Endothelial cell of umbilical vein (primary cell): Measurements from ENCODE around the gene MCM9. TPM values are rescaled to one million over a fixed set of nuclear protein-coding genes. Genes with fewer than 3 reads are reported as not detected.

Source experiments
- BruUV-seq: library from RNA; stranded (reverse); fragments of 400-500 nt; replicated peaks from 2 replicates; lab custom pipeline; 2021; lab: Mats Ljungman, UMichigan
- CTCF ChIA-PET: fragments of 300-600, 350-600 bp; sonication (Branson Sonifier 250); formaldehyde crosslinking; loops from one replicate; lab custom pipeline; 2021; ENCODE audit warnings: antibody characterized with exemption, inconsistent platforms; lab: Charles Lee
- POLR2A ChIA-PET: fragments of 300-600, 350-600 bp; sonication (Branson Sonifier 250); formaldehyde crosslinking; loops from one replicate; lab custom pipeline; 2021; ENCODE audit warnings: antibody characterized with exemption, inconsistent platforms; lab: Charles Lee
- DNase-seq: peaks from one replicate; pipeline ENCODE4 v3.0.0-alpha.2; 2011; ENCODE audit warnings: low read depth, low spot score
- FAIRE-seq: peaks from 2 replicates; lab custom pipeline; 2011; peaks lifted over from hg19 to GRCh38; lab: Jason Lieb, UNC
- H2AFZ ChIP-seq: 2 replicates; pipeline ENCODE4 v1.6.0; 2012; ENCODE audit warnings: low read depth, low read length, control low read depth, inconsistent platforms
- H3K27ac ChIP-seq: 2 replicates; pipeline ENCODE4 v1.5.1; 2011; ENCODE audit warnings: low read depth, mild to moderate bottlenecking, control low read depth, low read length, moderate library complexity; ENCODE audit not compliant: insufficient read depth
- H3K27me3 ChIP-seq, 2 experiments: 2 replicates each; pipeline versions ENCODE4 v1.6.0 to v1.6.1; 2011; ENCODE audit warnings: low read length in 2 of 2, mixed read lengths in 1 of 2; ENCODE audit not compliant: control insufficient read depth in 2 of 2, insufficient read depth in 2 of 2
- H3K36me3 ChIP-seq, 2 experiments: 2 replicates in 1 of 2; 3 replicates in 1 of 2; pipeline ENCODE4 v1.5.1; 2011; ENCODE audit warnings: low read length in 2 of 2, mild to moderate bottlenecking in 1 of 2, moderate library complexity in 1 of 2; ENCODE audit not compliant: control insufficient read depth in 2 of 2, insufficient read depth in 2 of 2; ENCODE audit errors: extremely low read depth in 1 of 2
- H3K4me1 ChIP-seq: 3 replicates; pipeline ENCODE4 v1.5.1; 2011; ENCODE audit warnings: mild to moderate bottlenecking, low read length; ENCODE audit not compliant: control insufficient read depth, insufficient read depth; ENCODE audit errors: extremely low read depth
- H3K4me2 ChIP-seq: 2 replicates; pipeline ENCODE4 v1.6.1; 2011; ENCODE audit warnings: low read length, control low read depth, mixed read lengths; ENCODE audit not compliant: insufficient read depth
- H3K4me3 ChIP-seq, 3 experiments: fragments of 200-600 bp in 1 of 3; sonication (generic), shearing (Covaris generic) in 1 of 3; replicated peaks in 1 of 3; 2 replicates each; pipeline ENCODE4 v1.5.1; 2011 to 2016; ENCODE audit warnings: control low read depth in 3 of 3, low read length in 3 of 3, mild to moderate bottlenecking in 2 of 3, inconsistent platforms in 1 of 3, low read depth in 1 of 3, moderate library complexity in 1 of 3; ENCODE audit not compliant: insufficient read depth in 1 of 3
- H3K79me2 ChIP-seq: 2 replicates; pipeline ENCODE4 v1.6.0; 2012; ENCODE audit warnings: low read length, inconsistent platforms; ENCODE audit not compliant: control insufficient read depth, insufficient read depth
- H3K9ac ChIP-seq: replicated peaks from 2 replicates; pipeline ENCODE3; 2011; ENCODE audit warnings: low read length, control low read depth; ENCODE audit not compliant: insufficient read depth; ENCODE audit errors: extremely low read depth
- H3K9me1 ChIP-seq: replicated peaks from 3 replicates; pipeline ENCODE4 v1.6.0; 2011; ENCODE audit warnings: mild to moderate bottlenecking, low read length; ENCODE audit not compliant: control insufficient read depth, insufficient read depth; ENCODE audit errors: extremely low read depth
- H3K9me3 ChIP-seq: replicated peaks from 2 replicates; pipeline ENCODE4 v1.5.1; 2012; ENCODE audit warnings: low read length, inconsistent platforms; ENCODE audit not compliant: control insufficient read depth, insufficient read depth
- H4K20me1 ChIP-seq: replicated peaks from 2 replicates; pipeline ENCODE3; 2011; ENCODE audit warnings: mild to moderate bottlenecking, low read length; ENCODE audit not compliant: control insufficient read depth, insufficient read depth; ENCODE audit errors: extremely low read depth
- EZH2 ChIP-seq: IDR thresholded peaks from 2 replicates; pipeline ENCODE4 v1.6.1; 2012; ENCODE audit warnings: borderline replicate concordance, low read depth, mild to moderate bottlenecking, moderate library complexity, low read length, inconsistent platforms; ENCODE audit not compliant: severe bottlenecking
- FOS ChIP-seq: IDR thresholded peaks from 2 replicates; pipeline ENCODE4 v1.6.1; 2011; ENCODE audit warnings: mild to moderate bottlenecking, low read length, moderate library complexity, borderline replicate concordance; ENCODE audit not compliant: insufficient read depth
- GATA2 ChIP-seq: IDR thresholded peaks from 2 replicates; pipeline ENCODE4 v1.7.0; 2011; ENCODE audit warnings: low read depth, mild to moderate bottlenecking, moderate library complexity, mixed read lengths, low read length; ENCODE audit not compliant: insufficient read length, insufficient read depth
- JUN ChIP-seq: IDR thresholded peaks from 2 replicates; pipeline ENCODE4 v1.6.1; 2011; ENCODE audit warnings: borderline replicate concordance, low read depth; ENCODE audit not compliant: insufficient read length, insufficient read depth
- MYC ChIP-seq: IDR thresholded peaks from one replicate; pipeline ENCODE4 v1.6.1; 2011; ENCODE audit warnings: mild to moderate bottlenecking, low read depth, low read length
- POLR2A ChIP-seq: IDR thresholded peaks from 2 replicates; pipeline ENCODE4 v1.6.1; 2012; ENCODE audit warnings: low read depth, mild to moderate bottlenecking, control low read depth, low read length
- POLR2AphosphoS5 ChIP-seq: IDR thresholded peaks from 2 replicates; pipeline ENCODE4 v1.6.1; 2012; ENCODE audit warnings: low read depth, mild to moderate bottlenecking, control low read depth, low read length, moderate library complexity; ENCODE audit not compliant: insufficient read depth
- dilution Hi-C: fragments of 300-500 bp; cut with MboI; formaldehyde crosslinking; loops from one replicate; pipeline ENCODE4 v1.15.0; 2019; ENCODE audit warnings: low sequenced_read_pairs; ENCODE audit not compliant: extremely low pct_ligation_motif_present
- intact Hi-C: fragments of 100-400 bp; cut with micrococcal nuclease; formaldehyde crosslinking; loops from one replicate; pipeline ENCODE4 v1.10.0; 2022
- polyA plus RNA-seq, 4 experiments: library from polyadenylated mRNA; depleted of rRNA in 3 of 4; stranded (reverse) in 3 of 4; unstranded in 1 of 4; fragments of >200 nt; gene quantifications; 2 replicates each; pipeline versions ENCODE4 v1.2.1 to v1.2.3, GENCODE V29; 2011 to 2012; ENCODE audit warnings: missing spikeins in 1 of 4
- total RNA-seq: library from RNA; stranded (reverse); gene quantifications from 2 replicates; pipeline ENCODE4 v1.2.3, GENCODE V29; 2021
- TF ChIP-seq, protein P1 (sequence below), 2 donors: IDR thresholded peaks; 1 replicate in 1 of 2; 2 replicates in 1 of 2; pipeline ENCODE4 v1.5.1; 2011; ENCODE audit warnings: low read length in 2 of 2, mild to moderate bottlenecking in 2 of 2, moderate library complexity in 2 of 2, control low read depth in 1 of 2, inconsistent platforms in 1 of 2, low read depth in 1 of 2; ENCODE audit not compliant: insufficient read depth in 1 of 2; ENCODE audit errors: extremely low read depth in 1 of 2
- TF ChIP-seq, protein P2 (sequence below): IDR thresholded peaks from 2 replicates; pipeline ENCODE4 v1.6.1; 2011; ENCODE audit not compliant: insufficient read depth, insufficient read length

The MCM9 gene
- total and polyA plus RNA-seq, 2 donors (not counting 3 experiments of a cell fraction or from before 2014, with no cell fraction given): 2.0 to 14.1 TPM

GRCh38 chr6:118770835-118771234 lies 164.1 kb downstream of the MCM9 start:
- dilution Hi-C loops (no loop called here), intact Hi-C loops (no loop called here)
- H3K4me2 ChIP-seq: no peak overlapping the region
- ChIA-PET POLR2A (interaction anchor here (0.6 kb wide), 1 partner anchor 44 kb away, joined by 3 read pairs; no protein-coding TSS in a partner anchor), CTCF (interaction anchor here (1.0 to 1.2 kb wide), 2 partner anchors 17 to 30 kb away, joined by 3 to 5 read pairs; no protein-coding TSS in a partner anchor)
- no peaks in the 10 kb centered on the region for H4K20me1 ChIP-seq
- no peak overlapping the region for H3K9ac ChIP-seq
- no peak overlapping the region for H3K27ac ChIP-seq
- H3K27me3 ChIP-seq: peaks cover 0 to 2% of the 10 kb centered on the region in 2 experiments
- H3K36me3 ChIP-seq: no peaks in the 10 kb centered on the region
- BruUV-seq: no TSS peak
- H3K4me1 ChIP-seq: no peaks in the 10 kb centered on the region
- H2AFZ ChIP-seq: no peak overlapping the region
- no peak for DNase-seq
- no peaks in the 10 kb centered on the region for H3K9me1 ChIP-seq
- no peak overlapping the region for H3K4me3 ChIP-seq
- TF ChIP-seq FOS: no peak
- TF ChIP-seq, protein P1, sequence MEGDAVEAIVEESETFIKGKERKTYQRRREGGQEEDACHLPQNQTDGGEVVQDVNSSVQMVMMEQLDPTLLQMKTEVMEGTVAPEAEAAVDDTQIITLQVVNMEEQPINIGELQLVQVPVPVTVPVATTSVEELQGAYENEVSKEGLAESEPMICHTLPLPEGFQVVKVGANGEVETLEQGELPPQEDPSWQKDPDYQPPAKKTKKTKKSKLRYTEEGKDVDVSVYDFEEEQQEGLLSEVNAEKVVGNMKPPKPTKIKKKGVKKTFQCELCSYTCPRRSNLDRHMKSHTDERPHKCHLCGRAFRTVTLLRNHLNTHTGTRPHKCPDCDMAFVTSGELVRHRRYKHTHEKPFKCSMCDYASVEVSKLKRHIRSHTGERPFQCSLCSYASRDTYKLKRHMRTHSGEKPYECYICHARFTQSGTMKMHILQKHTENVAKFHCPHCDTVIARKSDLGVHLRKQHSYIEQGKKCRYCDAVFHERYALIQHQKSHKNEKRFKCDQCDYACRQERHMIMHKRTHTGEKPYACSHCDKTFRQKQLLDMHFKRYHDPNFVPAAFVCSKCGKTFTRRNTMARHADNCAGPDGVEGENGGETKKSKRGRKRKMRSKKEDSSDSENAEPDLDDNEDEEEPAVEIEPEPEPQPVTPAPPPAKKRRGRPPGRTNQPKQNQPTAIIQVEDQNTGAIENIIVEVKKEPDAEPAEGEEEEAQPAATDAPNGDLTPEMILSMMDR (IDR thresholded peaks at IDR 0.05; ENCODE audit: extremely low read depth in 1 of 2, insufficient read depth in 1 of 2, low read depth in 1 of 2, low read length in 2 of 2): no peak
- TF ChIP-seq POLR2A: no peak
- TF ChIP-seq MYC: no peak
- TF ChIP-seq EZH2: no peak
- TF ChIP-seq, protein P2, sequence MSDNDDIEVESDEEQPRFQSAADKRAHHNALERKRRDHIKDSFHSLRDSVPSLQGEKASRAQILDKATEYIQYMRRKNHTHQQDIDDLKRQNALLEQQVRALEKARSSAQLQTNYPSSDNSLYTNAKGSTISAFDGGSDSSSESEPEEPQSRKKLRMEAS: no peak
- TF ChIP-seq POLR2AphosphoS5: no peak
- TF ChIP-seq GATA2: no peak
- no peak for TF ChIP-seq JUN
- H3K79me2 ChIP-seq: no peaks in the 10 kb centered on the region
- H3K9me3 ChIP-seq: no peaks in the 10 kb centered on the region
- FAIRE-seq: no peak
